ENCODE data around the gene CCL13.

DNA sequence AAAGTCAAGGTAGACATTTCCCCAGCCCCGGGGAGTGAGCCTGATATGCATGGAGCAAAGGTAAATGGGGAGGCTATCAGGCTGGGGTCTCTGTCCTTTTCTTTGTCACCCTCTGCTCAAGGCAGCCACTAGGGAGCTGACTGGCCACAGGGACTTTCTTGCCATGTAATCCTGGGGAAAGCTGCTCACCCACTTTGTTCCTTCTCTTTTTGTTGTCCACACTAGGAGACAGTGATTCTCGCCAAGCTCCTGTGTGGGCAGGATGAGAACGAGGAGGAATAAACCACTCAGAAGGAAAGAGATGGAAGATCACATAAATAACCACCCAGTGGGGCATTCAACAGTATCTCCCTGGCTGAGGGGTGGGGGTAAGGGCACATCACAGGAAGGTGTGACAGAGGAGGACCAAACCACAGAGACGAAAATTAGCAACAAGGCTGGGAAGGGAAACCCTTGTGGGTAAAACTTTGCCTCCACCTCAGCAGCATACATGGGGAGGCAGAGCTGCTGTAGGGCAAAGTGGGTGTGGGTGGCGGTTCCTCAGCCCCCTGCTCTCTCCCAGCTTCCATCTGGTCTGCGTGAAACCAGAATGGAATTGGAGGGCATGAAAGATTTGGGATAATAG is 33.0 kb downstream of the CCL13 start:
- TF ChIP-seq, protein P1, sequence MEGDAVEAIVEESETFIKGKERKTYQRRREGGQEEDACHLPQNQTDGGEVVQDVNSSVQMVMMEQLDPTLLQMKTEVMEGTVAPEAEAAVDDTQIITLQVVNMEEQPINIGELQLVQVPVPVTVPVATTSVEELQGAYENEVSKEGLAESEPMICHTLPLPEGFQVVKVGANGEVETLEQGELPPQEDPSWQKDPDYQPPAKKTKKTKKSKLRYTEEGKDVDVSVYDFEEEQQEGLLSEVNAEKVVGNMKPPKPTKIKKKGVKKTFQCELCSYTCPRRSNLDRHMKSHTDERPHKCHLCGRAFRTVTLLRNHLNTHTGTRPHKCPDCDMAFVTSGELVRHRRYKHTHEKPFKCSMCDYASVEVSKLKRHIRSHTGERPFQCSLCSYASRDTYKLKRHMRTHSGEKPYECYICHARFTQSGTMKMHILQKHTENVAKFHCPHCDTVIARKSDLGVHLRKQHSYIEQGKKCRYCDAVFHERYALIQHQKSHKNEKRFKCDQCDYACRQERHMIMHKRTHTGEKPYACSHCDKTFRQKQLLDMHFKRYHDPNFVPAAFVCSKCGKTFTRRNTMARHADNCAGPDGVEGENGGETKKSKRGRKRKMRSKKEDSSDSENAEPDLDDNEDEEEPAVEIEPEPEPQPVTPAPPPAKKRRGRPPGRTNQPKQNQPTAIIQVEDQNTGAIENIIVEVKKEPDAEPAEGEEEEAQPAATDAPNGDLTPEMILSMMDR (IDR thresholded peaks at IDR 0.05): no peak
- TF ChIP-seq POLR2A (IDR thresholded peaks at IDR 0.05): no peak

All from esophagus squamous epithelium (tissue), 4 donors.